Activated naive CD8-positive, alpha-beta T cell (primary cell): ENCODE data around the gene SCN5A.
A peak's percentile ranks its signal among the peaks of the same experiment; 100 is the strongest.

ENCODE experiments used
- H3K27ac Mint-ChIP-seq: one replicate; pipeline ENCODE4 v1.8.0; 2021; ENCODE audit warnings: mixed read lengths
- H3K27me3 Mint-ChIP-seq: one replicate; pipeline ENCODE4 v1.8.0; 2021; ENCODE audit warnings: mixed read lengths
- H3K36me3 Mint-ChIP-seq: one replicate; pipeline ENCODE4 v1.8.0; 2021; ENCODE audit warnings: mixed read lengths
- H3K4me1 Mint-ChIP-seq: one replicate; pipeline ENCODE4 v1.8.0; 2021; ENCODE audit warnings: low read depth, mixed read lengths
- H3K4me3 Mint-ChIP-seq: one replicate; pipeline ENCODE4 v1.8.0; 2021; ENCODE audit warnings: mild to moderate bottlenecking, mixed read lengths
- H3K9me3 Mint-ChIP-seq: one replicate; pipeline ENCODE4 v1.8.0; 2021; ENCODE audit warnings: low read depth, mixed read lengths

The SCN5A gene

GRCh38 chr3:38649500-38650247 is at the start of gene SCN5A:
SCN5A (minus strand) TSS chr3:38649687; CDS start chr3:38633307, 16,380 bp downstream.
- Mint-ChIP-seq H3K4me3 (peak within 1 kb of the TSS; percentile 86), H3K27me3 (peaks cover 5% of the 10 kb centered on the region)

GRCh38 chr3:38698760-38699159 is 49.3 kb upstream of the SCN5A start:
- Mint-ChIP-seq H3K27me3 (peaks cover 4% of the 10 kb centered on the region), H3K4me3 (no peak overlapping the region), H3K36me3 (no peaks in the 10 kb centered on the region), H3K4me1 (no peaks in the 10 kb centered on the region), H3K9me3 (no peaks in the 10 kb centered on the region), H3K27ac (no peak overlapping the region)

More at GRCh38 chr3:38649500-38650247, at the start of gene SCN5A:
- Mint-ChIP-seq H3K9me3 (no peaks in the 10 kb centered on the region), H3K4me1 (peaks cover 7% of the 10 kb centered on the region), H3K27ac (no peak within 1 kb of the TSS), H3K36me3 (no peaks in the 10 kb centered on the region)

- H3K27me3 Mint-ChIP-seq, result peaks cover 4% of the 10 kb centered on the region
- H3K27ac Mint-ChIP-seq, result no peak overlapping the region
- H3K4me3 Mint-ChIP-seq, result no peak overlapping the region
- no peaks in the 10 kb centered on the region for H3K9me3 Mint-ChIP-seq
- no peaks in the 10 kb centered on the region for H3K36me3 Mint-ChIP-seq
- no peaks in the 10 kb centered on the region for H3K4me1 Mint-ChIP-seq
These were observed 48.6 kb upstream of the SCN5A start for GRCh38 chr3:38698061-38698460.

- Mint-ChIP-seq H3K4me1 (no peaks in the 10 kb centered on the region), H3K27ac (no peak overlapping the region), H3K4me3 (no peak overlapping the region), H3K36me3 (no peaks in the 10 kb centered on the region), H3K9me3 (no peaks in the 10 kb centered on the region), H3K27me3 (peaks cover 2% of the 10 kb centered on the region)
These were observed 46.5 kb upstream of the SCN5A start for GRCh38 chr3:38696034-38696433.

- Mint-ChIP-seq H3K27ac (no peak overlapping the region), H3K4me1 (no peaks in the 10 kb centered on the region), H3K36me3 (no peaks in the 10 kb centered on the region), H3K9me3 (no peaks in the 10 kb centered on the region), H3K27me3 (peaks cover 2% of the 10 kb centered on the region), H3K4me3 (no peak overlapping the region)
These were observed 40.7 kb upstream of the SCN5A start for GRCh38 chr3:38690185-38690584.

- H3K36me3 Mint-ChIP-seq, result no peaks in the 10 kb centered on the region
These were observed 40.3 kb upstream of the SCN5A start for GRCh38 chr3:38689774-38690173.

GRCh38 chr3:38689346-38689745 is 39.9 kb upstream of the SCN5A start:
- H3K27me3 Mint-ChIP-seq, result peaks cover 2% of the 10 kb centered on the region
- no peak overlapping the region for H3K4me3 Mint-ChIP-seq
- H3K27ac Mint-ChIP-seq, result no peak overlapping the region
- no peaks in the 10 kb centered on the region for H3K4me1 Mint-ChIP-seq
- H3K9me3 Mint-ChIP-seq, result no peaks in the 10 kb centered on the region
- no peaks in the 10 kb centered on the region for H3K36me3 Mint-ChIP-seq

More at GRCh38 chr3:38689774-38690173, 40.3 kb upstream of the SCN5A start:
- H3K27ac Mint-ChIP-seq, result no peak overlapping the region
- H3K4me1 Mint-ChIP-seq, result no peaks in the 10 kb centered on the region
- H3K9me3 Mint-ChIP-seq, result no peaks in the 10 kb centered on the region
- H3K27me3 Mint-ChIP-seq, result peaks cover 2% of the 10 kb centered on the region
- H3K4me3 Mint-ChIP-seq, result no peak overlapping the region

GRCh38 chr3:38687321-38687720 is 37.8 kb upstream of the SCN5A start:
- Mint-ChIP-seq H3K4me1 (no peaks in the 10 kb centered on the region), H3K4me3 (no peak overlapping the region), H3K36me3 (no peaks in the 10 kb centered on the region), H3K27ac (no peak overlapping the region), H3K9me3 (no peaks in the 10 kb centered on the region), H3K27me3 (peaks cover 2% of the 10 kb centered on the region)

- H3K4me3 Mint-ChIP-seq, result no peak overlapping the region
- peaks cover 5% of the 10 kb centered on the region for H3K27me3 Mint-ChIP-seq
- H3K4me1 Mint-ChIP-seq, result no peaks in the 10 kb centered on the region
- no peaks in the 10 kb centered on the region for H3K36me3 Mint-ChIP-seq
- H3K9me3 Mint-ChIP-seq, result no peaks in the 10 kb centered on the region
- H3K27ac Mint-ChIP-seq, result no peak overlapping the region
These were observed 35.1 kb upstream of the SCN5A start for GRCh38 chr3:38684546-38684945.

- no peaks in the 10 kb centered on the region for H3K9me3 Mint-ChIP-seq
- no peaks in the 10 kb centered on the region for H3K4me1 Mint-ChIP-seq
- peaks cover 11% of the 10 kb centered on the region for H3K27me3 Mint-ChIP-seq
- H3K4me3 Mint-ChIP-seq, result no peak overlapping the region
- H3K27ac Mint-ChIP-seq, result no peak overlapping the region
- H3K36me3 Mint-ChIP-seq, result no peaks in the 10 kb centered on the region
These were observed 20.2 kb upstream of the SCN5A start for GRCh38 chr3:38669668-38670067.

- Mint-ChIP-seq H3K36me3 (peaks cover 11% of the 10 kb centered on the region), H3K27me3 (peaks cover 23% of the 10 kb centered on the region), H3K9me3 (peaks cover 15% of the 10 kb centered on the region)
These were observed 13.1 kb upstream of the SCN5A start for GRCh38 chr3:38662544-38662943.

GRCh38 chr3:38658841-38659240 is 9.4 kb upstream of the SCN5A start:
- Mint-ChIP-seq H3K4me1 (no peaks in the 10 kb centered on the region), H3K36me3 (peaks cover 11% of the 10 kb centered on the region), H3K27ac (no peak overlapping the region), H3K4me3 (no peak overlapping the region), H3K9me3 (peaks cover 15% of the 10 kb centered on the region), H3K27me3 (peaks cover 26% of the 10 kb centered on the region)

More at GRCh38 chr3:38662544-38662943, 13.1 kb upstream of the SCN5A start:
- no peak overlapping the region for H3K4me3 Mint-ChIP-seq
- H3K4me1 Mint-ChIP-seq, result no peaks in the 10 kb centered on the region
- no peak overlapping the region for H3K27ac Mint-ChIP-seq

- H3K27me3 Mint-ChIP-seq, result peaks cover 18% of the 10 kb centered on the region
- no peaks in the 10 kb centered on the region for H3K4me1 Mint-ChIP-seq
- H3K9me3 Mint-ChIP-seq, result peaks cover 2% of the 10 kb centered on the region
- H3K27ac Mint-ChIP-seq, result no peak overlapping the region
- H3K4me3 Mint-ChIP-seq, result no peak overlapping the region
- H3K36me3 Mint-ChIP-seq, result no peaks in the 10 kb centered on the region
These were observed 7.9 kb upstream of the SCN5A start for GRCh38 chr3:38657369-38657768.

- Mint-ChIP-seq H3K27me3 (peaks cover 19% of the 10 kb centered on the region), H3K4me1 (peaks cover 2% of the 10 kb centered on the region), H3K36me3 (no peaks in the 10 kb centered on the region), H3K9me3 (no peaks in the 10 kb centered on the region), H3K4me3 (no peak overlapping the region), H3K27ac (no peak overlapping the region)
These were observed 6.3 kb upstream of the SCN5A start for GRCh38 chr3:38655708-38656300.

- no peaks in the 10 kb centered on the region for H3K9me3 Mint-ChIP-seq
- peaks cover 2% of the 10 kb centered on the region for H3K4me1 Mint-ChIP-seq
- no peaks in the 10 kb centered on the region for H3K36me3 Mint-ChIP-seq
- no peak overlapping the region for H3K4me3 Mint-ChIP-seq
- peaks cover 14% of the 10 kb centered on the region for H3K27me3 Mint-ChIP-seq
- H3K27ac Mint-ChIP-seq, result no peak overlapping the region
These were observed 4.4 kb upstream of the SCN5A start for GRCh38 chr3:38653685-38654537.
